Tibial artery (tissue), 4 donors: ENCODE results near the gene KIF1A.

Experiments
- DNase-seq, 2 donors: peaks; one replicate each; pipeline ENCODE4 v3.0.0-alpha.2; 2019
- H3K27ac ChIP-seq, 2 donors: fragments of 200-600 bp; sonication (generic) in 1 of 2; 1 replicate in 1 of 2; 2 replicates in 1 of 2; pipeline ENCODE4 v1.5.1; 2018 to 2019; ENCODE audit warnings: mild to moderate bottlenecking in 1 of 2
- H3K27me3 ChIP-seq, 2 donors: fragments of 200-600 bp; sonication (generic) in 1 of 2; one replicate each; pipeline versions ENCODE4 v1.5.1 to v1.6.0; 2016 to 2019
- H3K36me3 ChIP-seq, 3 donors: fragments of 200-600 bp; sonication (generic) in 2 of 3; one replicate each; pipeline ENCODE4 v1.5.1; 2016 to 2019; ENCODE audit warnings: mild to moderate bottlenecking in 2 of 3
- H3K4me1 ChIP-seq, 4 donors: fragments of 200-600 bp; sonication (generic) in 2 of 4; 1 replicate in 3 of 4; 2 replicates in 1 of 4; pipeline ENCODE4 v1.5.1; 2016 to 2019
- H3K4me3 ChIP-seq, 2 donors: fragments of 200-600 bp; sonication (generic) in 1 of 2; 1 replicate in 1 of 2; 2 replicates in 1 of 2; pipeline ENCODE4 v1.5.1; 2018 to 2019; ENCODE audit warnings: mild to moderate bottlenecking in 2 of 2
- H3K9me3 ChIP-seq, 3 donors: fragments of 200-600 bp; sonication (generic) in 1 of 3; one replicate each; pipeline ENCODE4 v1.5.1; 2016 to 2019
- intact Hi-C: fragments of 100-400 bp; cut with DNase I; formaldehyde crosslinking; loops from one replicate; pipeline ENCODE4 v1.15.0; 2023; ENCODE audit warnings: low total_unique reads
- TF ChIP-seq, protein P1 (sequence below), 2 experiments: fragments of 200-600 bp in 1 of 2; fragments of 450-650 bp in 1 of 2; IDR thresholded peaks; one replicate each; pipeline ENCODE4 v1.5.1; 2017 to 2019; ENCODE audit warnings: antibody characterized with exemption in 2 of 2, mild to moderate bottlenecking in 1 of 2, moderate library complexity in 1 of 2

Gene KIF1A

GRCh38 chr2:240839152-240840143 is 19.4 kb upstream of the KIF1A start:
- intact Hi-C loops, result loop anchor here (10.0 kb wide), 1 partner anchor 365 kb away; no protein-coding TSS in a partner anchor
- no peaks in the 10 kb centered on the region for H3K9me3 ChIP-seq
- no peaks in the 10 kb centered on the region for H3K4me1 ChIP-seq
- H3K27me3 ChIP-seq, result peaks cover 0 to 43% of the 10 kb centered on the region in 2 donors
- no peak overlapping the region for H3K27ac ChIP-seq
- no peak overlapping the region for H3K4me3 ChIP-seq
- TF ChIP-seq, protein P1, sequence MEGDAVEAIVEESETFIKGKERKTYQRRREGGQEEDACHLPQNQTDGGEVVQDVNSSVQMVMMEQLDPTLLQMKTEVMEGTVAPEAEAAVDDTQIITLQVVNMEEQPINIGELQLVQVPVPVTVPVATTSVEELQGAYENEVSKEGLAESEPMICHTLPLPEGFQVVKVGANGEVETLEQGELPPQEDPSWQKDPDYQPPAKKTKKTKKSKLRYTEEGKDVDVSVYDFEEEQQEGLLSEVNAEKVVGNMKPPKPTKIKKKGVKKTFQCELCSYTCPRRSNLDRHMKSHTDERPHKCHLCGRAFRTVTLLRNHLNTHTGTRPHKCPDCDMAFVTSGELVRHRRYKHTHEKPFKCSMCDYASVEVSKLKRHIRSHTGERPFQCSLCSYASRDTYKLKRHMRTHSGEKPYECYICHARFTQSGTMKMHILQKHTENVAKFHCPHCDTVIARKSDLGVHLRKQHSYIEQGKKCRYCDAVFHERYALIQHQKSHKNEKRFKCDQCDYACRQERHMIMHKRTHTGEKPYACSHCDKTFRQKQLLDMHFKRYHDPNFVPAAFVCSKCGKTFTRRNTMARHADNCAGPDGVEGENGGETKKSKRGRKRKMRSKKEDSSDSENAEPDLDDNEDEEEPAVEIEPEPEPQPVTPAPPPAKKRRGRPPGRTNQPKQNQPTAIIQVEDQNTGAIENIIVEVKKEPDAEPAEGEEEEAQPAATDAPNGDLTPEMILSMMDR (IDR thresholded peaks at IDR 0.05), result no peak
- no peak for DNase-seq
- H3K36me3 ChIP-seq, result no peaks in the 10 kb centered on the region

GRCh38 chr2:240837621-240838020 is 17.6 kb upstream of the KIF1A start:
- Histone ChIP-seq H3K4me3 (no peak overlapping the region), H3K27ac (no peak overlapping the region), H3K36me3 (no peaks in the 10 kb centered on the region), H3K9me3 (no peaks in the 10 kb centered on the region), H3K27me3 (peaks cover 0 to 43% of the 10 kb centered on the region in 2 donors), H3K4me1 (no peaks in the 10 kb centered on the region)
- intact Hi-C loops, result no loop called here
- DNase-seq, result no peak
- TF ChIP-seq, protein P1 (IDR thresholded peaks at IDR 0.05), result no peak

DNA sequence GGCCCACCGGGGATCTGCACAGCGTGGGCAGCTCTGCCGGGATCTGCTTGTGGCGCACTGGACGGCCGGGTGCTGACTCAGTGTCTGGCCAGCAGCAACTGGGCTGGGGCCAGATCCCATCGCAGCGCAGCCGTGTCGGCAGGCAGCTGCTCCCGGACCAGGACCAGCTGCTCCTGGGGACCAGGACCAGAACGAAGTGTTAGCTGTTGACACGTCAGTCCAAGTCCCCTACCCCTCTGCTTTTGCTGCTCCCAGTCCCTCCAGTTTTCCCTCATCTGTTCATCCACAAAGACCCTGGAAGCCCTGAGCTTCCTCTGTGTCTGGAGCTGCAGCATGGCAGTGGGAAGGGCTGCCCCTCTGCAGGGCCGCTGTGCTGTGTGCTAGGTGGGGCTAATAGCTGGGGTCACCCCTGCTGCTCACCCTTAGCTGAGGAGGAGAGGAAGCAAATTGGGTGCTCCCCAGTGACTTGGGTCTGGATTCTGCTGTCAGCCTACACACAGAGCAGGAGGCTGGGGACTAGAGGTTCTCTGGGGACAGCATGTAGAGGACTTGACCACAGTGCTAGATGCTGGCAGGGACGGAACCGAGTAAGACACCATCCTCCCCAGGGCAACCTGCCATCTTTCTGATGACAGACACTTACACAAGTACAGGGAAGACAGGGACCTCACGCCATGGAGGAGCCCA is 16.9 kb upstream of the KIF1A start:
- H3K4me1 ChIP-seq, result peaks cover 0 to 7% (median 5%) of the 10 kb centered on the region in 4 donors
- H3K27ac ChIP-seq, result no peak overlapping the region
- no peaks in the 10 kb centered on the region for H3K9me3 ChIP-seq
- intact Hi-C loops, result no loop called here
- no peaks in the 10 kb centered on the region for H3K36me3 ChIP-seq
- DNase-seq, result no peak
- TF ChIP-seq, protein P1 (IDR thresholded peaks at IDR 0.05), result no peak
- H3K27me3 ChIP-seq, result peaks cover 0 to 40% of the 10 kb centered on the region in 2 donors
- H3K4me3 ChIP-seq, result no peak overlapping the region

DNA sequence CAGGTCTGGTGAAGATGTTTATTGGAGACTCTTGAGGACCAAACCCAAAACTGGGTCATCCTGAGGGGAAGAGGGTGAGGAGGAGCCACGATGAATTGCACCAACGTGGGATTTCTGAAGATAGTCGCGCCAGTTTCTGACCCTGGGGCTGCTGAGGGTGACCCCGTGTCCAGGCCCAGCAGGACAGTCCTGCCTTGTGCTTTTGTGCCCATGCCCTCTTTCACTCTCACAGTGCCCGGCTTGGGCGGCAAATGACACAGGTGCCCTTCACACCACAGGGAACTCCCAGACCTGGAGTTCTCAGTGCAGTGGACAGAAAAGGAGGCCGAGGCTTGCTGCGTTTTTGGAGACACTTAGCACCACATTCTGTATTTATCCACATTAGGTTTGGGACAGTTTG is 15.5 kb upstream of the KIF1A start:
- DNase-seq, result no peak
- TF ChIP-seq, protein P1 (IDR thresholded peaks at IDR 0.05), result no peak
- Histone ChIP-seq H3K4me3 (no peak overlapping the region), H3K27me3 (peaks cover 0 to 30% of the 10 kb centered on the region in 2 donors), H3K36me3 (no peaks in the 10 kb centered on the region), H3K27ac (no peak overlapping the region), H3K9me3 (no peaks in the 10 kb centered on the region), H3K4me1 (peaks cover 0 to 13% (median 11%) of the 10 kb centered on the region in 4 donors)
- intact Hi-C loops, result no loop called here

- DNase-seq, result no peak
- intact Hi-C loops, result no loop called here
Measured at GRCh38 chr2:240834377-240834975, 14.5 kb upstream of the KIF1A start.

More at GRCh38 chr2:240834377-240834975, 14.5 kb upstream of the KIF1A start:
- H3K36me3 ChIP-seq, result no peaks in the 10 kb centered on the region
- no peaks in the 10 kb centered on the region for H3K9me3 ChIP-seq
- peaks cover 0 to 32% of the 10 kb centered on the region in 2 donors for H3K27me3 ChIP-seq
- TF ChIP-seq, protein P1 (IDR thresholded peaks at IDR 0.05), result no peak
- H3K27ac ChIP-seq, result no peak overlapping the region
- peaks cover 0 to 13% (median 11%) of the 10 kb centered on the region in 4 donors for H3K4me1 ChIP-seq
- no peak overlapping the region for H3K4me3 ChIP-seq
